ENCODE results near the gene TMPRSS3. TPM values are rescaled to one million over a fixed set of nuclear protein-coding genes. Genes with fewer than 3 reads are reported as not detected.

The TMPRSS3 gene
- total and polyA plus RNA-seq, 8 donors = 3.1 to 11.6 (median 7.9) TPM

- Histone ChIP-seq H3K27me3 (no peaks in the 10 kb centered on the region), H3K27ac (no peak overlapping the region), H3K4me3 (no peak overlapping the region), H3K36me3 (no peaks in the 10 kb centered on the region), H3K4me1 (peaks cover 0 to 4% (median 0%) of the 10 kb centered on the region in 3 donors), H3K9me3 (no peaks in the 10 kb centered on the region)
- intact Hi-C loops (cut with DNase I) = no loop called here
- FAIRE-seq (no peak), DNase-seq (no peak), ATAC-seq (no peak)
- 83 to 89% methylated on average over 19 of the region's 19 CpGs for WGBS, 2 donors
- no peak for TF ChIP-seq CTCF (IDR thresholded peaks at IDR 0.05)
Observed at GRCh38 chr21:42396799-42397745, 1.2 kb upstream of the TMPRSS3 start.

- H3K27ac ChIP-seq = peak overlapping the region in 1 of 4 donors; percentile 33
- H3K4me1 ChIP-seq = no peaks in the 10 kb centered on the region
- no peaks in the 10 kb centered on the region for H3K27me3 ChIP-seq
- ATAC-seq (no peak), DNase-seq (no peak), FAIRE-seq (no peak)
- WGBS, 2 donors = 86 to 91% methylated on average over 11 of the region's 11 CpGs
- intact Hi-C loops (cut with DNase I) = no loop called here
- H3K9me3 ChIP-seq = no peaks in the 10 kb centered on the region
- no peaks in the 10 kb centered on the region for H3K36me3 ChIP-seq
- H3K4me3 ChIP-seq = no peak overlapping the region
- TF ChIP-seq CTCF (IDR thresholded peaks at IDR 0.05) = no peak
Observed at GRCh38 chr21:42395302-42395701, 550 bp downstream of the TMPRSS3 start.

GRCh38 chr21:42393443-42393950 is 2.4 kb downstream of the TMPRSS3 start:
- ATAC-seq (no peak), DNase-seq (no peak), FAIRE-seq (no peak)
- intact Hi-C loops (cut with DNase I) = no loop called here
- Histone ChIP-seq H3K4me3 (no peak overlapping the region), H3K36me3 (no peaks in the 10 kb centered on the region), H3K9me3 (no peaks in the 10 kb centered on the region), H3K27ac (no peak overlapping the region), H3K27me3 (no peaks in the 10 kb centered on the region), H3K4me1 (no peaks in the 10 kb centered on the region)
- 58 to 65% methylated on average over 8 of the region's 8 CpGs for WGBS, 2 donors
- no peak for TF ChIP-seq CTCF (IDR thresholded peaks at IDR 0.05)

GRCh38 chr21:42392731-42393442 is 3.0 kb downstream of the TMPRSS3 start:
- ATAC-seq (no peak), DNase-seq (no peak)

More at GRCh38 chr21:42392731-42393442, 3.0 kb downstream of the TMPRSS3 start:
- no peak overlapping the region for H3K27ac ChIP-seq
- 85 to 90% methylated on average over 17 of the region's 17 CpGs for WGBS, 2 donors
- intact Hi-C loops (cut with DNase I) = no loop called here
- H3K4me1 ChIP-seq = no peaks in the 10 kb centered on the region
- FAIRE-seq = no peak
- H3K4me3 ChIP-seq = no peak overlapping the region
- no peak for TF ChIP-seq CTCF (IDR thresholded peaks at IDR 0.05)
- H3K27me3 ChIP-seq = no peaks in the 10 kb centered on the region
- H3K36me3 ChIP-seq = no peaks in the 10 kb centered on the region
- H3K9me3 ChIP-seq = no peaks in the 10 kb centered on the region
